NCI-H524 treated with DMSO at 0.1 percent for 48 hours (cell line): ENCODE data around the gene HAO2.
"Not testable (repeated sequence)": the region's sequence is repeated elsewhere in the genome, so short reads cannot be mapped to it uniquely, and the experiment has no call there.

Experiments used
- DNase-seq: peaks from one replicate; lab custom pipeline; 2025; lab: John Stamatoyannopoulos, UW

Gene HAO2

DNA sequence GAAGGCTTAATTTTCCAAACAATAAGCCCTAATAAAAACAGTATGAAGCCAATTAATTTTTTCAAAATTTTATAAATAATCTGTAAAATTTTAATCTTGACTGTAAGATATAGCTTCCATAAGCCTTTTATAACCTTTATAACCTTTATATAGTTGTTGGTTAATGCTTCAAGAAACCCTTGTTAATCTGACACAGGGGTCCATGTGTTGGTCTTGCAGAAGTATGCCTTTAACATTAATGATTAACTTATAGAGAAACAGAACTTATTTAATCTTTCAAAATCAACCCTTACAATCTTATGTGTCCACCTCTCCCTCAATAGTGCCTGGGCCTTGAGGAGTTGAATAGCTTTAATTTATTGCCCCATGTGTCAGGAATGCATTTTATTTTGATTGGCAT lies 23.2 kb upstream of the HAO2 start:
- no peak for DNase-seq

DNA sequence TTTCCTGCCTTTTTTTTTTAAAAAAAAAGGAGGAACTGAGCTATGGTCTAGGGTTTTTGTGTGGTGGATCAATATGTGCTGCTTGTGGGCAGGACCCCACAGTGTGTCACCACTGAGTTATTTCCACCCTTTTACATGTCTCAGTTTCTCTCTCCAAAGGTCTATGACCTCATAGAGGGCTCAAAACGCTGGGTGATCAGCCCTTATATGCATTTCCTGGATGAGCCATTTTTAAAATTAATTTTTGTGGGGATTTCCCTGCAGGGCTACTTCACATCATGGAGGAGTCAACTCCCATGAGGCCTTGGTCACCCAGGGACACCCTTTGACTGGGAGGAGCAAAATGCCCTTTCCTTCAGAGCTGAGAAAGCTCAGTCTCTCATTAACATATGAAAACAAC lies 20.7 kb upstream of the HAO2 start:
- no peak for DNase-seq

DNA sequence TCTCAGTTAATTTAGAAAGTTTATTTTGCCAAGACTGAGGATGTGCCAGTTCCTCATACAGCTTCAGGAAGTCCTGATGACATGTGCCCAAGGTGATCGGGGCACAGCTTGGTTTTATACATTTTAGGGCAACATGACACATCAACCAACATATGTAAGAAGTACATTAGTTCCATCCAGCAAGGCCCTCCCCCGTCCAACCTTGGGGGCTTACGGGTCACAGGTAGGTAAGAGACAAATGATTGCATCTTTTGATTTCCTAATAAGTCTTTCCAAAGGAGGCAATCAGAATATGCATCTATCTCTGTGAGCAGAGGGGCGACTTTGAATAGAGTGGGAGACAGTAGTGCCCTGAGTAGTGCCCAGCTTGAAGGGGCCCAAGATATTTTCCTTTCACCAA lies 19.6 kb upstream of the HAO2 start:
- no peak for DNase-seq

DNA sequence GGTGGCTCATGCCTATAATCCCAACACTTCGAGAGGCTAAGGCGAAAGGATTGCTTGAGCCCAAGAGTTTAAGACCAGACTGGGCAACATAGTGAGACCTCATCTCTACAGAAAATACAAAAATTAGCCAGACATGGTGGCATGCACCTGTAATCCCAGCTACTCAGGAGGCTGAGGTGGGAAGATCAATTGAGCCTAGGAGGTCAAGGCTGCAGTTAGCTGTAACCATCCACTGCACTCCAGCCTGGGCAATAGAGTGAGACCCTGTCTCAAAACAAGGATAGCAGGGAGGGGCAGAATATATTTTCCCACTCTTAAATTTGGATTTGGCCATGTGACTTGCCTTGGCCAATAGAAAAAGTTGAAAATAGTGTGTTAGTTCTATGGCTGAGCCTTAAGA lies 17.7 kb upstream of the HAO2 start:
- DNase-seq, result not testable (repeated sequence)

DNA sequence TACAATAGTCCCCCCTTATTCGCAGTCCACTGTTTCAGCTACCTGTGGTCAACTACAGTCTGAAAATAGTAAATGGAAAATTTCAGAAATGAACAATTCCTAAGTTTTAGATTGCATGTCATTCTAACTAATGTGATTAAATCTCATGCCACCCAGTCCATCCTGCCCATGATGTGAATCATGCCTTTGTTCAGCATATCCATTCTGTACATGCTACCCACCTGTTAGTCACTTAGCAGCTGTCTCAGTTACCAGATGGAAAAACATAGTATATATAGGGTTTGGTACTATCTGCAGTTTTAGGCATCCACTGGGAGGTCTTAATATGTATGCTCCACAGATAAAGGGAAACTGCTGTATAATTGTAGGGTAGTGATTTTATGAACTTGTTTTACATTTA lies 16.6 kb upstream of the HAO2 start:
- DNase-seq, result no peak

DNA sequence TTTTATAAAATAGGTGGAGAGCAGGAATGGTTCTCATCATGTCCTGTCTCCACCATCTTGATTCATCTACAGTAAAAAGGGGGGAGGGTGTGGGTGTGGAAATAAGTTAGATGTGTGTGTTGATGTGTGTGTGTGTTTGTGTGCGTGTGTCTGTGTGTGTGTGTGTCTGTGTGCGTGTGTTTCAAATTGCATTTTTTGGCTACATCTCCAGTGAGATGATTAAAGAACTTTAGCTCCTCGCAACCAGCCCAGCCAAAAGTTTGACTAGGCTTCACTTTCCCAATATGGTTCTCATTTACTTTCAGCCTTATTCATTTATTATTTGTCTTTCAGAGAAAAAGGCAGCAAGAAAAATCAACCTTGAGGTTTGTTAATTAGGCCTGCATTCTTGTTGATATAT lies 14.7 kb upstream of the HAO2 start:
- DNase-seq, result no peak

DNA sequence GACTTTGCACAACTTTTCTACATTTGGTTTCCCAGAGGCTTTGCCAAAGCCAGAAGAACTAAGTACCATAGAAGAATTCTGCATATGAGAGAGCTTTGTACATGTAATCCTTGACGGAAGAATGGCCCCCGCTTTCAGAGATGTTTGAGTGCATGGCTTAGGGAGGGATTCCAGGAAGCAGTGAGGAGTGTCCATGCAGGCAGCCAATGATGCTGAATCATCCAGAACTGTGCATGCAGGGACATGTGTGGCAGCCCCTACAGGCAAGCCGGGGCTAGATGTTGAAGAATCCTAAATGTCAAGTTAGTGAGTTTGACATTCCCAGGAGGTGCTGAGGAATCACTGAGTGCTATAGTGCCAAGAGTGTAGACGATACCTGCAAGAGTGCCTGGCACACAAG lies 9.9 kb upstream of the HAO2 start:
- DNase-seq, result no peak

DNA sequence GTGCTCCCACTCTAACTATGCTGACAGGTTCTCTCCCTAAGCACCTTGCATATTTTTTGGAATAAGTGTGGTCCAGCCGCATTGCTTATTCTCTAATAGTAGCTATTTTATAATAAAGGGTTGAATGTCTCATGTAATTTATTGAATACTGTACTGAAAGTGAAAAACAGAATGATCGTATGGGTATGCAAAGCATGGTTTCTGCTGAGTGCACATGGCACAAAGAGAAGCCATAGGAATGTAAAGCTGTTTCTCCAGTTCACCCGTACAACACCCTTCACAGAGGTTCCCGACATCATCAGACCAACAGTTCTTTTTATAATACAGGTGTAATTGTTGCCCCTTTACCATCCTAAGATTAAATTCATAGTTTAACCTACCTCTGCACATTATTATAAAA lies 8.9 kb upstream of the HAO2 start:
- no peak for DNase-seq

DNA sequence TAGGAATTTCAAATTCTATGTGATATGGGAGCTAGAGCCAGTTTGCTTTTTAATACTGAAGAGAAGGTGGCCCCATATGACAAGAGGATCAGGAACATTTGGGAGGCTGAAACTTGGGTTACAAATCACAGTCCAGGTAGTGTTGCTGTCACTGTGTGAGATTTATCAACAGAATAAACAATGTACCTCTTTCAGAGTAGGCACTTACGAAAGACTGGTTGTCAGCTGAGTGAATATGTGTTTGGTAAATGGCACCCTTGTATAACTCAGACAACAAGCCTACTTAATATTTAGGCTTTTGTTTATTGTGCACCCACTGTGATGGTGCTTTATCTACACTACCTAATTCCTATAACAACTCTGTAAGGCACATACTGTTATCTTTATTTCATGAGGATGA lies 7.4 kb upstream of the HAO2 start:
- DNase-seq, result no peak

DNA sequence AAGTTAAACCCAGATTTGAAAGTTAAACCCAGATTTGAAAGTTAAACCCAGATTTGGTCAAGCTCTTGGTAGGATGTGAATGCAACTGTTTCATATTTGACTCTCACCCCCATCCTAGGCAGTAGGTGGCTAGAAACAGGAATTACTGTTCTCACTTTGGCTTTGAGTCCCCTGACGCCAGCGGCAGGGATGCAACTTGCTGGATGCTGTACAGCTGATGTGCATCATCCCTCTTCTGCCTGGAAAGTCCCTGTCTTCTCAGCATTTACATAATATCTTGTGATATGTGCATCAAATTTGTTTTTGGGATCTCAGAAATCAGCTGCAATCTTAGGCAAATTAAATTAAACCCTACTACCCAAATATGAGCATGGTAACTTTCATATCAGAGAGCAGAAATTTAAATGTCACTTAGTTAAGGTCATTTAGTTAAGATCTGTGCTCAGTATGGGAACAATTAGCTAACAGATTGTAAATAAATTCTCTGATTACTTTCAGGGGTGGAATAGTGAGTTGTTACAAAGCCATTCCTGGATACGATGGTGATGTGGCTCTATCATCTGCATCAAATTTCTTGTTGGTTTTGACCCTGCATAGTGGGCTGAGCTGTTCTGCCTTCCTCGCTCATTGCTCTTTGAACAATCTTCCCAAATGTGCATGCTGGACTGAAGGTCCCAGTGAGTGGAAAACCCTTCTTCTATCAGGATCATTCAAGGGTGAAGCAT lies 6.8 kb upstream of the HAO2 start:
- no peak for DNase-seq

DNA sequence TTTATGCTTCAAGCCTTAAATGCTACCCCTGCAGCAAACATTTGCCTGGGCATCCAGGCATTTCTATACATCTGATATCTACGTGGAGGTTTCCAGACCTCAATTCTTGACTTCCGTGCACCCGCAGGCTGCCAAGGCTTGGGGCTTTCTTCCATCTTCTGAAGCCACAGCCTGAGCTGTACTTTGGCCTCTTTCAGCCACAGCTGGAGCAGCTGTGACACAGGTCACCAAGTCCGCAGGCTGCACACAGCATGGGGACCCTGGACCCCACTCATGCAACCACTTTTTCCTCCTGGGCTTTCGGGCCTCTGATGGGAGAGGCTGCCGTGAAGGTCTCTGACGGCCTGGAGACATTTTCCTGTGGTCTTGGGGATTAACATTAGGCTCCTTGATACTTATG lies 5.4 kb upstream of the HAO2 start:
- DNase-seq, result no peak

DNA sequence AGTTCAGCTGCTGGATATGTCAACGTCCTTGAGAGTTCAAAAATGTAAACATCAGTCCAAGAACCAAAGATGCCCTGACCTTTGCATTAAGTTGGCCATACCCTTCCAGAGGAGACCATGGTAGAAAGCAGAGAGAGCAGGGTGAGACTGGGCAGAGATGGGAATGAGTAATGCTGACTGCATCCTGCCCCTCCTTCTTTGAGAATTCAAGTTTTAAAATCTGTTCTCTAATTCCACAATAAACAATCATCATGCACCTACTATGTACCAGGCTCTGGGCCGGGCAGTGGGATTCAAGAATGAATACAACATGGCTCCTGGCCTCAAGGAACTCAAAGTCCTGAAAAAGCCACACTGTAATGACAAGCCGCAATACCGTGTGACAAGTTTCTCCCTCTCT lies 3.9 kb upstream of the HAO2 start:
- DNase-seq, result no peak

DNA sequence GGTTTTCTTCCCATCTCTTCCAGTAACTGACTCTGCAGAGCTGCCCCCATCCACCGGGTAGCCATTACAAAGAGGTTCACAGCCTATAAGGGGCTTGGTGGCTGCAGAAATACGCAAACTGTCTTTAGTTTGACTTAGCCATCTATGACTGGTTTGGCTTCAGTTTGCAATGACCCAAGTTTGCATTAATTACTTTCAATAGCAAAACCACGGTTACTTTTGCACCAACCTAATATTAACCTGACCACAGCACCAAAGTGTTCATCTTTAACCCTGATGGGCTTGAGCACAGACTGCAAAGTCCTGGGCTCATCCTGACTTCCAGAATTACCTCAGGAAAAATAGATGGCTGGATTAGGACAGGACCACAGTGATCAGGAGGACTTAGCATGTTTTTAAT lies 2.2 kb upstream of the HAO2 start:
- DNase-seq, result no peak

DNA sequence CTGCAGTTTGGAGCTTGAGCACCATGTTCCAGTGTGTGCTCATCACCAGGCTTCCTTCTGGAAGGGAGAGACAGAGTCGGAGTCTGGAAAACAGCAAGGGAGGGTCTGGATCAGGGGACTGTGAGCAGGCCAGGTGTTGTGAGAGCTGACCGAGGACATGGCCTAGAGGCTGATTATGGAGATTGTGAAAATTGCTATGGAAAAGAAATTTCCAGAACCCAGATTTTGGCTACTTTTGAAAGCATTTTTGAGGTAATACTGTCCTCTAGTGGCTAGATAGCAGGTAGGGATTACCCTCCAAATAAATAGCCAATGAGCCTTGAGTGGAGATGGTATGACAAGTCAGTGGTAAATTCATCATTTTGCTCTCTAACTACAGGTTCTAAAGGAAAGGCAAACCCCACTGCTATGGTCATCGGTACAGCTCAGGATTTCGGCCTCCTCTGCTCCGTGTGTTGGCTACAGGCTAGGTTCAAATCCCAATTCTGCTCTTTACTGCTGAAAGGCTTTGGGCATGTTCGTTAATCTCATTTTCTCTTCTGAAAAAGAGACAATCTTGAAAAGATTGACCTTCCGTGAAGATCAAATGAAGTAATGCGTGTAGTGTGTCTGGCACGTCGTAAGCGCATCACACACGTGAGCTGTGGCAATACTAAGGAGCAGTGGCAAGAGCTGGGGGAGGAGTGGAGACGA lies 1.0 kb upstream of the HAO2 start:
- DNase-seq, result no peak

DNA sequence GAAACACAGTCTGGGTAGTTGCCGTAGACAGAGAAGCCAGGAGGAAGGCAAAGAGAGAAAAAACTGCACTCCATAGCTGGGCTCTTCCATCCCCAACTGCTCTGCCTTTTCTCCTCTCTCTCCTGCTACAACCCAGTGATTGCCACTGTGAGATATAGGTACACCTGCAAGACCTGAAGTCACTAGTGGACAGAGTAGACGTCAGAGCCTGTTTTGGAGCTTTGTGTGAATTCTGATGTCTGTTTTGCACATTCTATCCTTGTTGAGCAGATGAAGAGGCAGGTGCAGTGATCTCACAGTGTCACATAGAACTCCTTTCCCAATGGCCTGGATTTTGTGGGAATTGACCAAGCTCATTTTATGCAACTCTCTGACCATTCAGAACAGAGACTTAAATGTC lies 2.2 kb downstream of the HAO2 start:
- DNase-seq, result no peak

DNA sequence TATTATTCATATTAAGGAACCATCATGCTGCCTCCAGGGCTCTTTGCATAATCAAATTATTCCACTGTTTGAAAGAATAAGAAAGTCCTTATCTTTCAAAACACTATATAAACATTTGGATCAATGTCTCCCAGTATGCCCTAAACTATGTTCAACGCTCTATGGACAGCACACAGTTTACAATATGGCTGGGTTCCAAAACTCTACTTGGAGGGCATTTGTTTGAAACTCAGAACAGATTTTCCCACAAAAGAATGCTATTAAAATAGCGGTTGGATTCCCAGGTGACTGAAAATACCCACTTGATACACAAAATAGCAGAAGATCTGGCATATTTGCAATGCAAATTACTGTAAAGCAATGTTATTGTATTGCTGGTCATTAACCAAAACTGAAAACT lies 3.2 kb downstream of the HAO2 start:
- DNase-seq, result no peak

DNA sequence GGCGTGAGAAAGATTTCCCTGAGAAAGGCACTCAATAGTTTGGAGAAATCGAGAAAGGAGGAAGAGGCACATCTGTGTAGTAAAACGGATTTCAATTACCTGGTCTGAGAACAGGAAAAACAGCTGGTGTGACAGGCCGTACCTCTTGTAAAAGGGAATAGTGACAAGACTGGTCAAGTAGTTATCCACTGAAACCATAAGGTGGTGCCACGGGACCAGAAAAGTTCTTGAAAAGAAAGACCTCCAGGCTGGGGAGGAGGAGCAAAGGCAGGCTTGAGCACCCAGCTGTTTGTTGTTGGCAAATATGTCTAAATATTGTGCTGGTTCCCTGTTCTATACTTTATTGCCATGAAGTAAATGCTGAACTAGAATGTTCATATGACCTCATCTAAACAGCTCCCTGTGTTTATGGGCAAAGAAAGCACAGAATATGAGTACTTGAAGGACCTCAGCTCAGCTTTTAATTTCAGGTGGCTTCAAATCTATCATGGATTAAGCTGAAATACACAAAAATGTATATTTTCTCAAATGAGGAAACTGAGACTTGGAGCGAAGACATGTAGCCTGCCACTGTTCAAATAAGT lies 4.0 kb downstream of the HAO2 start:
- peak; percentile 41 for DNase-seq

DNA sequence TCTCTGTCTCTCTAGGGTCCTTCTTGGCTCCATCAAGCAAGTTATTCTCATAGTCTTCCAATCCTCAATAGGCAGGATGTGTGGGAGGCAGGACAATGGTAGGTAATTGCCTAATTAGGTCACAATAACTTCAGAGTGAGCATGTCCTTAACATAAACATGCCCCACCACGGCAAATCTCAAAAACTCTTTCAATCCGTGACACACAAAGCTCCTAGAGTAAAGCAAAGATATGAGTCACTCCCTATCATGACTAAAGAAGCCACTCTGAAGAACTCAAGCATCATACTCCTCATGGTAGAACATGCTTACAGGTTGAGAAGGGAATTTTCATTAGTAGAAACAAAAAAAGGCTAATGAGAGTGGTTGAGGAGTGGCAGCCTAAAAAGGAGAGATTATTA lies 4.9 kb downstream of the HAO2 start:
- no peak for DNase-seq

DNA sequence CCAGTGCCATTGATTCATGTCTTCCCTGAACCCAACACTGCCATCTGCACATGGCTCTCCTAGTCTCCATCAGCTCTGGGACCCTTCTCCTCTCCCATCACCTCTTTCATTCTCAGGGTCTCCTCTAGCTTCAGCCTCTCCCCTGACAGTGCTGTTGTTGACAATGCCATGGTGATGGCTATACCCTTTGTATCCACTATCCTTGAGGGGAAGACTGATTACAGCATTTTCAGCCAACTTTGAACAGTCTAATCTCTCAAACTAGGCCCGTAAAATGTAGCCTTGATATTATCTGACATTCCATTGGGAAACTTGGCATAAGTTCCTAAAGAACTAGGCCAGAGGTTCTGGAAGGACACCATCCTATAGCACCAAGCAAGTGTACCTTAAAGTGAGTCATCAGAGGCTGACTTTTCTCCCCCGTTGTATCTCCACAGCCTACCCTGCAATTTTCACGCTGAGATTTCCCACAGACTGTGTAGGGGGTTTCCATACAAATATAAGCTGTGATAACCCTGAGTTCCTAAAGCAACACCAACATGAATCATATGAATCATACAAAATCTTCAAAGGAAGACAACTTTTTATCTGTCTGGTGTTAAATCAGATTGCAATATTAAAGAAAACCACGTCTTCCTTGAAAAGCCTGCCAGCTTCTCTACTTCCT lies 5.8 kb downstream of the HAO2 start:
- DNase-seq, result no peak

DNA sequence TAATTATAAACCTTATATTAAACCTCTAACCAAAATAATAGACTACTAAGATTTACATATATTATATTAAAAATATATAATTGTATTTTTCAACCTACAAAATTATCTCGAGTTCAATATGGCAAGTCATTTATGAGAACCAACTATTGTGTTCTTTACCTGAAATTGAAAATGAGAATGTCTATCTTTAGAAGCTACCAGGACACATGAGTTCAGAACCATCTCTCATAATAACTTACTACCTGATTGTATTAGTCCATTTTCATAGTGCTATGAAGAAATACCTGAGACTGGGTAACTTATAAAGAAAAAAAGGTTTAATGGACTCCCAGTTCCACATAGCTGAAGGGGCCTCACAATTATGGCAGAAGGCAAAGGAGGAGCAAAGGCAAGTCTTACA lies 6.8 kb downstream of the HAO2 start:
- DNase-seq, result no peak

DNA sequence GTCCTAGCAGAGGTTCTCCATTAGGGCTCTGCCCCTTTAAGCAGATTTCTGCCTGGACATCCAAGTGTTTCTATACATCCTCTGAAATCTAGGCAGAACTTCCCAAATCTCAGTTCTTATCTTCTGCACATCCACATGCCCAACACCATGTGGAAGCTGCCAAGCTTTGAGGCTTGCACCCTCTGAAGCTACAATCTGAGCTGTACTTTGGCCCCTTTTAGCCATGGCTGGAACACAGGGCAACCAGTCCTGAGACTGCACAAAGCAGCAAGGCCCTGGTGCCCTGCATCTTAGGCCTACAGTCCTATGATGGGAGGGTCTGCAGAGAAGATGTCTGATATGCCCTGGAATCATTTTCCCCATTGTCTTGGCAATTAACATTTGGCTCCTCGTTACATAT lies 8.0 kb downstream of the HAO2 start:
- DNase-seq, result no peak

DNA sequence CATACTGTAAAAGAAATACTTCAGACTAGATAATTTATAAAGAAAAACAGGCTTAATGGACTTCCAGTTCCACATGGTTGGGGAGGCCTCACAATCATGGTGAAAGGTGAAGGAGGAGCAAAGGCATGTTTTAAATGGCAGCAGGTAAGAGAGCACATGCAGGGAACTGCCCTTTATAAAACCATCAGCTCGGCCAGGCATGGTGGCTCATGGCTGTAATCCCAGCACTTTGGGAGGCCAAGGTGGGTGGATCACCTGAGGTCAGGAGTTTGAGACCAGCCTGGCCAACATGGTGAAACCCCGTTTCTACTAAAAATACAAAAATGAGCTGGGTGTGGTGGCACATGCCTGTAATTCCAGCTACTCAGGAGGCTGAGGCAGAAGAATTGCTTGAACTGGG lies 9.0 kb downstream of the HAO2 start:
- not testable (repeated sequence) for DNase-seq

DNA sequence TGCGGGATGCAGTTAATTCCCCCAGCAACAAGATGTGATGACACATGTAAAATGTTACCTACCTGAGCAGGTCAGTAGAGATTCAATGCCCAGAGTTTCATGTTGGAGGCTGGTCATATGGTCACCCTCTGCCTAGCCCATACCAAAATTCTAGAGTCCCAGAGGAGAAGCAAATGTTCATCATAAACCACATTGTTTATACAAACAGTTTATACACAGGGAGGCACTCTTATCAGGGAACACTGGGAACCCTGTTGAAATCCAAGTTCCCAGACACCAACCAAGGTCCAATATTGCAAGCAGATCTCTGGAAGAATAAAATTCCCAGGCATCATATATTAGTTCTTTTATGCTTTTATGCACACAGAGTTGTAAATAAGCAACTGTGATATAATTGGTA lies 10.5 kb downstream of the HAO2 start:
- DNase-seq, result no peak
